Spleen (tissue), 11 donors: ENCODE data around the gene FBLN2. TPM values are rescaled to one million over a fixed set of nuclear protein-coding genes. Genes with fewer than 3 reads are reported as not detected.

ENCODE experiments used
- DNase-seq: peaks from one replicate; pipeline ENCODE4 v3.0.0-alpha.2; 2020
- H3K27ac ChIP-seq, 8 donors: fragments of 200-600 bp; sonication (generic) in 7 of 8; 1 replicate in 4 of 8; 2 replicates in 4 of 8; pipeline versions ENCODE4 v1.5.0 to v1.8.0; 2016 to 2021; ENCODE audit warnings: inconsistent platforms in 4 of 8, mild to moderate bottlenecking in 4 of 8, moderate library complexity in 1 of 8
- H3K27me3 ChIP-seq, 7 donors: fragments of 200-600 bp; sonication (generic) in 6 of 7; replicated peaks in 1 of 7; 1 replicate in 4 of 7; 2 replicates in 3 of 7; pipeline versions ENCODE4 v1.5.0 to v1.8.0; 2016 to 2021; ENCODE audit warnings: inconsistent platforms in 3 of 7, mild to moderate bottlenecking in 1 of 7
- H3K36me3 ChIP-seq, 6 donors: fragments of 200-600 bp; sonication (generic) in 5 of 6; 1 replicate in 4 of 6; 2 replicates in 2 of 6; pipeline versions ENCODE4 v1.5.0 to v1.8.0; 2016 to 2021; ENCODE audit warnings: inconsistent platforms in 2 of 6
- H3K4me1 ChIP-seq, 6 donors: fragments of 200-600 bp; sonication (generic) in 5 of 6; 1 replicate in 3 of 6; 2 replicates in 3 of 6; pipeline versions ENCODE4 v1.5.0 to v1.8.0; 2016 to 2021; ENCODE audit warnings: inconsistent platforms in 3 of 6
- H3K4me3 ChIP-seq, 8 donors: fragments of 200-600 bp; sonication (generic) in 7 of 8; 1 replicate in 4 of 8; 2 replicates in 4 of 8; pipeline versions ENCODE4 v1.5.0 to v1.8.0; 2016 to 2021; ENCODE audit warnings: inconsistent platforms in 4 of 8, mild to moderate bottlenecking in 4 of 8, moderate library complexity in 2 of 8
- H3K9me3 ChIP-seq, 8 donors: fragments of 200-600 bp; sonication (generic) in 7 of 8; 1 replicate in 4 of 8; 2 replicates in 4 of 8; pipeline versions ENCODE4 v1.5.0 to v1.8.0; 2016 to 2021; ENCODE audit warnings: inconsistent platforms in 4 of 8
- CTCF ChIP-seq, 11 experiments: fragments of 200-600 bp in 7 of 11; fragments of 450-650 bp in 4 of 11; sonication (generic) in 4 of 11; IDR thresholded peaks in 8 of 11; conservative IDR thresholded peaks in 3 of 11; 1 replicate in 7 of 11; 2 replicates in 4 of 11; pipeline versions ENCODE4 v1.4.0 to v1.8.0; 2016 to 2021; ENCODE audit warnings: antibody characterized with exemption in 11 of 11, inconsistent platforms in 4 of 11, mild to moderate bottlenecking in 1 of 11
- POLR2A ChIP-seq, 3 donors: fragments of 450-650 bp; IDR thresholded peaks; one replicate each; pipeline ENCODE4 v1.5.1; 2017; ENCODE audit warnings: antibody characterized with exemption in 3 of 3, mild to moderate bottlenecking in 1 of 3
- POLR2AphosphoS5 ChIP-seq, 3 donors: sonication (generic); formaldehyde crosslinking; IDR thresholded peaks; one replicate each; pipeline ENCODE4 v1.5.1; 2017; ENCODE audit warnings: antibody characterized with exemption in 3 of 3
- WGBS, 5 donors: extraction: QIAGEN DNeasy Blood & Tissue Kit in 3 of 5; methylation state at CpG; one replicate each; pipeline versions ENCODE4 v1.1.5 to v1.1.7; 2013 to 2018; 5-methylcytosine and 5-hydroxymethylcytosine counted together
- intact Hi-C: fragments of 100-400 bp; cut with DNase I; formaldehyde crosslinking; loops from one replicate; pipeline ENCODE4 v1.15.0; 2023; ENCODE audit warnings: low total_unique reads
- polyA plus RNA-seq, 3 donors: library from polyadenylated mRNA; stranded (reverse); fragments of 200-250 nt; gene quantifications; one replicate each; pipeline ENCODE4 v1.2.1, GENCODE V29; 2013
- total RNA-seq, 7 donors: library from RNA; depleted of rRNA in 3 of 7; stranded (reverse); fragments of >200 nt in 3 of 7; fragmentation: NEBNext Ultra II Directional in 4 of 7; extraction: Animal tissue kit (Norgen Biotek cat#: 25700) in 4 of 7; gene quantifications; one replicate each; pipeline versions ENCODE4 v1.1.0 to v1.2.1, GENCODE V29; 2016 to 2021
- donor health status: healthy with polysubstance abuse.
- donor health status: DM: no; HTN: no; CAD: no; lungs with moderate emphysema.
- donor health status: DM: no; HTN: no; CAD: no.
- donor health status: Bipolar disorder and iron deficiency.
- donor health status: healthy.
- donor health status: DM: no; HTN: no; CAD: no.
- donor health status: DM: yes; HTN: yes; CAD: no.

The FBLN2 gene
- total and polyA plus RNA-seq, 10 donors, result 6.1 to 28.2 (median 12.5) TPM

GRCh38 chr3:13636186-13636585 is 87.3 kb downstream of the FBLN2 start:
- no peak overlapping the region for H3K4me3 ChIP-seq
- 76 to 95% (median 90%) methylated on average over 10 to 14 of the region's 14 CpGs for WGBS, 5 donors
- no peak for DNase-seq
- H3K4me1 ChIP-seq, result peaks cover 0 to 6% (median 0%) of the 10 kb centered on the region in 6 donors
- H3K27ac ChIP-seq, result no peak overlapping the region
- intact Hi-C loops, result no loop called here
- no peaks in the 10 kb centered on the region for H3K9me3 ChIP-seq
- H3K36me3 ChIP-seq, result peaks cover 0 to 14% (median 0%) of the 10 kb centered on the region in 6 donors
- peaks cover 0 to 4% (median 0%) of the 10 kb centered on the region in 7 donors for H3K27me3 ChIP-seq
- TF ChIP-seq CTCF (IDR thresholded peaks at IDR 0.05 in 8 of 11, conservative IDR thresholded peaks at IDR 0.05 in 3 of 11) (no peak), POLR2AphosphoS5 (IDR thresholded peaks at IDR 0.05) (no peak), POLR2A (IDR thresholded peaks at IDR 0.05) (no peak)

GRCh38 chr3:13636874-13637273 is 87.9 kb downstream of the FBLN2 start:
- no peak overlapping the region for H3K27ac ChIP-seq

GRCh38 chr3:13637311-13637891 is 88.5 kb downstream of the FBLN2 start:
- H3K27me3 ChIP-seq, result peaks cover 0 to 4% (median 0%) of the 10 kb centered on the region in 7 donors
- no peak overlapping the region for H3K4me3 ChIP-seq
- WGBS, 5 donors, result 69 to 85% (median 80%) methylated on average over 21 to 31 of the region's 31 CpGs
- H3K4me1 ChIP-seq, result peaks cover 0 to 6% (median 0%) of the 10 kb centered on the region in 6 donors
- TF ChIP-seq POLR2A (IDR thresholded peaks at IDR 0.05) (no peak), CTCF (IDR thresholded peaks at IDR 0.05 in 8 of 11, conservative IDR thresholded peaks at IDR 0.05 in 3 of 11) (no peak), POLR2AphosphoS5 (IDR thresholded peaks at IDR 0.05) (no peak)
- intact Hi-C loops, result no loop called here
- DNase-seq, result no peak
- no peak overlapping the region for H3K27ac ChIP-seq
- peaks cover 0 to 5% (median 0%) of the 10 kb centered on the region in 6 donors for H3K36me3 ChIP-seq
- H3K9me3 ChIP-seq, result no peaks in the 10 kb centered on the region

More at GRCh38 chr3:13636874-13637273, 87.9 kb downstream of the FBLN2 start:
- TF ChIP-seq POLR2A (IDR thresholded peaks at IDR 0.05) (no peak), CTCF (IDR thresholded peaks at IDR 0.05 in 8 of 11, conservative IDR thresholded peaks at IDR 0.05 in 3 of 11) (no peak), POLR2AphosphoS5 (IDR thresholded peaks at IDR 0.05) (no peak)
- WGBS, 5 donors, result 67 to 84% (median 76%) methylated on average over 6 to 8 of the region's 8 CpGs
- Histone ChIP-seq H3K36me3 (peaks cover 0 to 10% (median 0%) of the 10 kb centered on the region in 6 donors), H3K4me1 (peaks cover 0 to 6% (median 0%) of the 10 kb centered on the region in 6 donors), H3K27me3 (peaks cover 0 to 4% (median 0%) of the 10 kb centered on the region in 7 donors), H3K9me3 (no peaks in the 10 kb centered on the region), H3K4me3 (no peak overlapping the region)
- intact Hi-C loops, result no loop called here
- DNase-seq, result no peak

GRCh38 chr3:13637953-13638352 is 89.0 kb downstream of the FBLN2 start:
- intact Hi-C loops, result no loop called here
- Histone ChIP-seq H3K27me3 (peaks cover 0 to 4% (median 0%) of the 10 kb centered on the region in 7 donors), H3K9me3 (no peaks in the 10 kb centered on the region), H3K4me3 (no peak overlapping the region), H3K36me3 (peaks cover 0 to 4% (median 0%) of the 10 kb centered on the region in 6 donors), H3K27ac (no peak overlapping the region), H3K4me1 (peaks cover 0 to 6% (median 0%) of the 10 kb centered on the region in 6 donors)
- TF ChIP-seq POLR2A (IDR thresholded peaks at IDR 0.05) (no peak), CTCF (IDR thresholded peaks at IDR 0.05 in 8 of 11, conservative IDR thresholded peaks at IDR 0.05 in 3 of 11) (no peak), POLR2AphosphoS5 (IDR thresholded peaks at IDR 0.05) (no peak)
- WGBS, 5 donors, result 51 to 72% (median 61%) methylated on average over 12 of the region's 12 CpGs
- no peak for DNase-seq
